ENCODE measurements around the gene RLF. TPM values are rescaled to one million over a fixed set of nuclear protein-coding genes. Genes with fewer than 3 reads are reported as not detected.
"Not testable (repeated sequence)": the region's sequence is repeated elsewhere in the genome, so short reads cannot be mapped to it uniquely, and the experiment has no call there.

RLF gene
- total RNA-seq, 1 donor from 2014 or later = 13.4 TPM

GRCh38 chr1:40221471-40221905 lies 60.3 kb downstream of the RLF start:
- ATAC-seq; intact Hi-C loops (cut with micrococcal nuclease); DNase-seq: not testable (repeated sequence)

- ATAC-seq (no peak), DNase-seq (no peak)
- intact Hi-C loops (cut with micrococcal nuclease) = no loop called here
These were observed 61.0 kb downstream of the RLF start for GRCh38 chr1:40221977-40222772.

- intact Hi-C loops (cut with micrococcal nuclease) = no loop called here
- no peak for ATAC-seq
- no peak for DNase-seq
These were observed 62.9 kb downstream of the RLF start for GRCh38 chr1:40224040-40224439.

GRCh38 chr1:40226192-40226591 lies 65.0 kb downstream of the RLF start:
- no peak for ATAC-seq
- intact Hi-C loops (cut with micrococcal nuclease) = no loop called here

GRCh38 chr1:40232444-40232843 lies 71.3 kb downstream of the RLF start:
- ATAC-seq = no peak
- DNase-seq = no peak
- intact Hi-C loops (cut with micrococcal nuclease) = no loop called here

More at GRCh38 chr1:40226192-40226591, 65.0 kb downstream of the RLF start:
- DNase-seq = no peak

GRCh38 chr1:40239626-40240025 lies 78.4 kb downstream of the RLF start:
- no peak for ATAC-seq
- DNase-seq = no peak
- intact Hi-C loops (cut with micrococcal nuclease) = no loop called here

GRCh38 chr1:40240390-40240789 lies 79.2 kb downstream of the RLF start:
- DNase-seq = no peak
- intact Hi-C loops (cut with micrococcal nuclease) = no loop called here

GRCh38 chr1:40241362-40241761 lies 80.2 kb downstream of the RLF start:
- intact Hi-C loops (cut with micrococcal nuclease) = no loop called here
- no peak for ATAC-seq
- DNase-seq = no peak

More at GRCh38 chr1:40240390-40240789, 79.2 kb downstream of the RLF start:
- ATAC-seq = no peak

- intact Hi-C loops (cut with micrococcal nuclease) = no loop called here
- DNase-seq (no peak), ATAC-seq (no peak)
These were observed 82.2 kb downstream of the RLF start for GRCh38 chr1:40243351-40243750.

- intact Hi-C loops (cut with micrococcal nuclease) = no loop called here
- ATAC-seq (peak; percentile 55), DNase-seq (no peak)
These were observed 83.1 kb downstream of the RLF start for GRCh38 chr1:40244138-40244744.

- ATAC-seq = no peak
- intact Hi-C loops (cut with micrococcal nuclease) = no loop called here
These were observed 84.5 kb downstream of the RLF start for GRCh38 chr1:40245686-40246085.

GRCh38 chr1:40247655-40248054 lies 86.5 kb downstream of the RLF start, which contains the start of gene TMCO2:
Gene TMCO2 (plus strand): TSS chr1:40247937. CDS start chr1:40247994, 57 bp downstream.
- no peak for DNase-seq
- no peak for ATAC-seq
- intact Hi-C loops (cut with micrococcal nuclease) = no loop called here

More at GRCh38 chr1:40245686-40246085, 84.5 kb downstream of the RLF start:
- DNase-seq = no peak

- intact Hi-C loops (cut with micrococcal nuclease) = no loop called here
- ATAC-seq = no peak
- no peak for DNase-seq
These were observed 87.2 kb downstream of the RLF start for GRCh38 chr1:40248412-40248811.

GRCh38 chr1:40251456-40251855 lies 90.3 kb downstream of the RLF start:
- intact Hi-C loops (cut with micrococcal nuclease) = no loop called here
- no peak for DNase-seq
- ATAC-seq = no peak

GRCh38 chr1:40252601-40253000 lies 91.4 kb downstream of the RLF start:
- intact Hi-C loops (cut with micrococcal nuclease) = no loop called here
- ATAC-seq (no peak), DNase-seq (no peak)

GRCh38 chr1:40255231-40255630 lies 94.0 kb downstream of the RLF start:
- no peak for ATAC-seq
- DNase-seq = no peak
- intact Hi-C loops (cut with micrococcal nuclease) = no loop called here

GRCh38 chr1:40256401-40257084 lies 95.4 kb downstream of the RLF start:
- intact Hi-C loops (cut with micrococcal nuclease) = no loop called here
- DNase-seq = no peak
- ATAC-seq = no peak

- intact Hi-C loops (cut with micrococcal nuclease) = no loop called here
- DNase-seq = no peak
- ATAC-seq = peak; percentile 12
These were observed 96.1 kb downstream of the RLF start for GRCh38 chr1:40257313-40257687.

GRCh38 chr1:40257688-40258444 lies 96.7 kb downstream of the RLF start, which contains the start of gene ZMPSTE24:
Gene ZMPSTE24 (plus strand): TSS chr1:40258236. CDS start chr1:40258272, 36 bp downstream.
- intact Hi-C loops (cut with micrococcal nuclease) = no loop called here
- DNase-seq = peak; percentile 94
- peak; percentile 99 for ATAC-seq
